NCI-H2171 treated with DMSO at 0.1 percent for 48 hours (cell line): ENCODE results near the gene ORC3.
"Not testable (repeated sequence)": the region's sequence is repeated elsewhere in the genome, so short reads cannot be mapped to it uniquely, and the experiment has no call there.

Source experiments
- DNase-seq: peaks from one replicate; lab custom pipeline; 2025; lab: John Stamatoyannopoulos, UW

The ORC3 gene

DNA sequence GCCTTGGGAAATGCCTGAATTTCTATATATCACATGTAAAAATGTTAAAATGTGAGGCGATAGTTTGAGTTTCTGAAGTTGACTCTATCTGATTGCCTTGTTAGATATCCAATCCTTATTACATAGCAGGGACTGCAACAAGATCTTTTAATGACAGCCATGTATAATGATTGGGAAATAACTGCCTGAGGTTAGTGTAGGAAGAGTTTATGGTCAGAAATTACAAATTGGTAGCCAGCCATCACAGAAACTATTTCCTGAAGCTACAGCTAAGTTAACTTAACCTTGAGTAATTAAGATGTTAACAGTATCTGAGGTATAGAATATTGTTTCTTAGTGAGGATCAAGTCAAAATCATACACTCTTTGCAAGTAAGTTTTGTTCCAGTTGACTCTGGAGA is 71.1 kb downstream of the ORC3 start:
- no peak for DNase-seq

DNA sequence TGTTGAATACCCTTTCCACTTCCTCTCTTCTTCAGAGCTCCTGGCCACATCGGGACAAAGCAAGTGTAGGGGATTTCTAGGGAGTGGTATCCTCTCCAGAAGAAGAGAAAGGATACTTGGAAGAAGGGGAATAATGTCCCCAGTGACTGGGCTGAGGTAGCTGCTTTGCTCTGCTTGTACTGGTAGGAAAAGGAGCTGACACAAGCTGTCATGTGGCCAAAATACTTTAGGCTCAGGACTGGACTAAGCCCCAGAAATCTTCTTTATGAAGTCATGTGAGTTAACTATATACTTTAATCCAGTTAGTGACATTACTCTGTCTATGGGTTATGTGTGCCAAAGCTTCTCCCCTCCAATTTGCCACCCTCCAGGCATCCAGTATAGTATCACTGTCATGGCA is 71.6 kb downstream of the ORC3 start:
- no peak for DNase-seq

DNA sequence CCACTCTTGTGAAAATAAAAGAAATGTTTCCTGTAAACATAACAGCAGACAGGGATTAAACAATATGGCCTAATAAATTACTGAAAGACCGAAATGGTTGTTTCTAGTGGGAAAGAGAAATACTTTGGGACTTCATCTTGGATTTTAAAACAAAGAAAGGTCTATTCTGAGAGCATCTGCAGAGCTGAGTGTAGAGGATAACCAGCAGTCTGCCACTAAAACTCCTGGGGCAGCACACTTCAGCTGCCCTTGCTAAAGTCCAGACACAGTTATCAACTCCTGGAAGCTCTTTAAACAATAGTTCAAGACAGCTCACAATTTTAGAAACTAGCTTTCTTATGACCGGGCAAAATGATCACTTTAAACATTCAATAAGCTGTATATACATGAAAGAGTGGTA is 73.5 kb downstream of the ORC3 start:
- DNase-seq: no peak

DNA sequence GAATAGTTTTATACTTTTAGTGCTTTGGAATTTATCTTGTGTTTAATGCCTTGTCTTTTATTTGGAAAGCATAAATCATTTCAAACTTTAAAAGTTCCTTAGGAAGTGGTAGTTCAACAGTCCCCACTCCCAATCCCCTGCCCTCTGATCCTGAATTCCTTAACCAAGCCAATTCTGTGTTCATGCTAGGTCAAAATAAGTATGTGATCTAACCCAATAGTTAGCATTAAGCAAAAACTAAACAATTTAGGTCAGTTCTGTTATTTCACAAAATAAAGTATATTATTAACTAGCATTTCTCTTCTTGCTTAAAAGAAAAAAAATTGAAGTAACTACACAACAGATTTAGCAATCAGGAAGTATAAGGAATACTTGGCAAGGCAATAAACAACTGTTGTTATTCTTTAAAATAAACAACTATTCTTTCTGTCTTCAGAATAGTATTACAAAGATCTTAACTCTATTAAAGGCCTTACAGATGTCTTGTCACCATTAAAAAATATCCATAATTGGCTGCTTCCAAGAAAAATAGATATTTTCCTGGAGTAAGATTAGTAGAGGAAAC is 75.1 kb downstream of the ORC3 start:
- no peak for DNase-seq

DNA sequence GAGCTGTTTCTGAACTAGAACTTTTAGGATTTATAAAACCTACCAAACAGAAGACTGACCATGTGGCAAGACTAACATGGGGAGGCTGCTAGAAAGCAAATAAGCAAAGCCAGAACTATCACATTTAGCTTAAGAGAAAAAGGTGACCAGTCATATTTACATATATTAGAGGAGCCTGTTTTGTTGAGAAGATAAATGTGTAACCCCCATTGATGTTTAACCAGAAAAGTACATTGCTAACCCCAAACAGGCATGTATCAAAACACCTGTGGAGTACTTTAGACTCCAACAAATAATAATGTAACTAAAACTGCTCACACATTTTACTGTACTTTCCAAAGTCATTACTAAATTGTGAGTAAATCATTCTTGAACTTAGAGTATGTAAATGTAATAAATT is 77.1 kb downstream of the ORC3 start:
- no peak for DNase-seq

DNA sequence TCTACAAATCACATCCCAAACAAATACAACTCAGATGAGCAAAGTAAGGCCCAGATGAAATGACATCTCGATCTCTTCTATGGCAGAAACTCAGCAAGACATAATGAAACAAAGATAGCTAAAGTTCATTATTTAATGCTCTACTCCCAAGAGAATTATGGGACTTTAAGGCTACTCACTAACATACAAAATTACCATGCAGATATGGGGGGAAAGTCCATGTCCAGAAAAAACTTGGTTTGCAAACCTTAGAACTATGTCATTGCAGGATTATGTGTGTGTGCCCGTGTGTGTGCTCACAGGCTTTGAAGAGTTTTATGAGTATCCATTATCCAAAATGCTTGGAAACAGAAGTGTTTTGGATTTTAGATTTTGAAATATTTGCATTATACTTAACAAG is 78.1 kb downstream of the ORC3 start:
- no peak for DNase-seq

DNA sequence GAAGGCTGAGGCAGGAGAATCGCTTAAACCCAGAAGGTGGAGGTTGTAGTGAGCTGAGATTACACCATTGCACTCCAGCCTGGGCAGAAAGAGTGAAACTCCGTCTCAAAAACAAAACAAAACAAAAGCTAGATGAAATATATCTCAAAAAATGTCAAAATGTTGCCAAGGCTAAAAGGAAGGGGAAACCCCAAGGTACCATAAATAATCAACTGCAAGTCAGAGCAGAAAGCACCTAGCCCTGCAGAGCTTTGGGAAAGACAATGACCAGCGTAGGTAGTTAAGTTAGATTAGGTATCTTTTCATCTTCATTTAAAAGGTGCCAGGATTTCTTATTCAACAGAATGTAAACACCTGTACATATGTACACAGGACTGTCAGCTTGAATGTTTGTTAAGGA is 79.1 kb downstream of the ORC3 start:
- no peak for DNase-seq

DNA sequence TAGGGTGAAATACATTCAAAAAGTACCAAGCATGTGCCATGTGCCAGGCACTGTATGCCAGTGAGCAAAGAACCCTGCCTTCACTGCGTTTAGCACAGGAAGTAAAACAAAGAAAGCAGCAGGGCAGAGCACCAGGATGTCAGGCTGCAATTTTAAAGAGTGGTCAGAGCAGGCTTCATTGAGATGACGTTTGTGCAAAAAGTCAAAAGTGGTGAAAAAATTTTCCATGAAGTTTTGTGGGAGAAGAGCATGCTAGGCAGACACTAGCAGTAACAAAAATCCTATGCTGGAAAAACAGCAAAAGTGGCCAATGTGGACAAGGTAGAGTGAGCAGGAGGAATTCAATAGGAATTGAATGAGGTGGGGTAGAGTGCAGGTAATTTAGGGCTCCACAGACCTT is 80.8 kb downstream of the ORC3 start:
- DNase-seq: no peak

DNA sequence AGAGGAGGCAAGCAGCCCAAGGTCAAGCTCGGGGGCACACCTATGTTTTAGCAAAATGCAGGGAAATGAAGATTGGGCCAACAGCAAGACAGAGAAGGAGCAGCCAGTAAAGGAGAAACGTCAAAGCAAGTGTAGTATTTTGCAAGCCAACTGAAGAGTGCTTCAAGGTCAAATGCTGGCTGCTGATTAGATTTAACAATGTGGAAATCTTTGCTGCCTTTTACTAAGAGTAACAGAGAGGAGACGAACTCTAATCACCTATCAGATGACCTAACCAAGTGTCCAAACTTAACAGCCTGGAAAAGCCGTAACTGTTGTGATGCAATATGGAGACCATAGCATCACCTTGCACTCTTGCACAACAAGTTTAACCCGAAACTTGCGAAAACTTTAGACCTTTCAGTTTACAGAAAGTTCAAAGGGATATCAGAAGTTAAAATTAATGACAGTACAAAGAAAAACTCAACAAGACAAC is 81.7 kb downstream of the ORC3 start:
- DNase-seq: no peak

DNA sequence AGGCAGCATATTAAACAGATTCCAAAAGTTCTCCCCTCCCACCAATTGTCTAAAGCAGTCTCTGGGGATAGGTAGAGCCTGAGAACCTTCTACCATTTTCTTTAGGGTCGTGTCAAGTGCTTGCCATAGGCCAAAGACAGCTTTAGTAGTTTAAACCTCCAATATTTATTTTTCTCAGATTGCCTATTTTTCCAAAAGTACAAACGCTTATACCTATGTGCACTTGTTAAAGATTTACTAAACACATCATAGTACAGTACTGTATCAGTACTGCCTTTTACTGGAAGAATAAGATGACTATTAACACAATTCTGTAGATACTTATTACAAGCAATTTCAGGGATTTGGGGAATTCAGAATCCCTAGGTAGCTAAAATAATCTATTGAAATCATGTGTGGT is 82.7 kb downstream of the ORC3 start:
- DNase-seq: no peak

DNA sequence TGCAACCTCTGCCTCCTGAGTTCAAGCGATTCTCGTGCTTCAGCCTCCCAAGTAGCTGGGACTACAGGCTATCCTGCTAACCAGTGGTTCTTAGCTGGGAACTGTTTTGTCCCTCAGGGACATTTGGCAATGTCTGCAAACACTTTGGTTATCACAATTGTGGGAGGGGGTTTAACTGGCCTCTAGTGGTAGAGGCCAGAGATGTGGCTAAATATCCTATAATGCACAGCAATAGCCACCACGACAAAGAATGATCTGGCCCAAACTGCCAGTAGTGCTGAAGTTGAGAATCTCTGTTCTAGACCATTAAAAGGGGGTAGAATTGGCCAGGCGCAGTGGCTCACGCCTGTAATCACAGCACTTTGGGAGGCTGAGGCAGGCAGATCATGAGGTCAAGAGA is 83.3 kb downstream of the ORC3 start:
- DNase-seq: no peak

DNA sequence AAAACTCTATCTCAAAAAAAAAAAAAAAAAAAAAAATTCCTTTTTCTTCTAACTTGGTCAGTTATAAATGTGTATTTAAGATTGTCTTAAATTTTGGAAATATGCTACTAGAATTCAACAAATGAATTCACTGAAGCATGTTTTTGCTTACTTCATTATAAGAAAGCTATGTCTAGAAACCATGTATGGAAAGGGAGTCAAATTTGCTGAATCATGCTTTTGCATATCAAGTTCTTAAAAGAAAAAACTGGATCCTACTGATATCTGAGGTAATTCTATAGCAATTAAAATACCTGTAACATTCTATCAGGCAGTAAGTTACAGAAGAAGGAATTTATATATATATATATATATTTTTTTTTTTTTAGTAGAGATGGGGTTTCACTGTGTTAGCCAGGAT is 84.4 kb downstream of the ORC3 start:
- DNase-seq: no peak

DNA sequence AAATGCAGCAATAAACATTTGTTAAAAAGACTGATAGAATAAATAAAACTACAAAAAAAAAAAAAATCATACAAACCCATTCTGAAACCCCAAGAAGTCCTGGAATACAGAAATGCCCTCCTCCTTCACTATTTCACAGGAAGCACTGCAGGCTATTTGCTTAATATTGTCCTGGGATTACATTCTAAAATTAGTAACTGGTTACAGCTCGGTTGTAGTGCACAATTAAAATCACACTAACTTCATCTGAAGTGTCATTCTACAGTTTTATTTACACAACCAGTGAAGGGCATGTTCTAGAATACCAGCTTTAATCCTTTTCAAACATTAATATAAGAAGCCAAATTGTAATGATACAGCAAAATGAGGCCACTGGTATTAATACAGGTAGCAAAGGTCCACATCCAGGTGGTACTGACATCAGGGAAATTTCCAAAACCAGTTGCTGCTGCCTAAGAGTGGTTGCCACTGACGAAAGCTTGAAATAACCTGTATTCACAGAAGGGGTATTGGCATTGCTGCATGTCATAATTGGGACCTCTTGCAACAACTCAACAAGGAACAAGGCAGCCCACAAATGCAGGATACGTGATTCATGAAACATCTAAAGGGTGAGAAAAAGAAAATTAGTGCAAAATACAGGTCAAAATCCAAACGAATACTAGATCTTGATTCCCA is 85.2 kb downstream of the ORC3 start:
- DNase-seq: no peak

DNA sequence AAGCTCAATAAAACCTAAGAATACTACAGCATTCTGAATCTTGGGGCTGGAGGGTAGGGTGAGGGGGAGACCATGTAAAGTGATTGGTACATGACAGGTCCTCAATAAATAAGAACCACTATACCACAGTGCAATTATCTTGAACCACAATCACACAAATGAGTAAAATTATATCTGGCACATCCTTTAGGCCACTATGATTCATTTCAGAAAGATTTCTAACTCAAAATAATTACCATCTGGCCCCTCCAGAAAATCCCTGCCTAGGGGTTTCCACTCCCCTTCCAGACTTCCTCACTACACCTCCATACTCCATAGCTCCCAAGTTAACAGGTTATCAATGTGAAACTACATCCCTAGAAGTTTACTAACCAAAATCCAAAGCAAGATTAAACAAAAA is 92.4 kb downstream of the ORC3 start:
- no peak for DNase-seq

DNA sequence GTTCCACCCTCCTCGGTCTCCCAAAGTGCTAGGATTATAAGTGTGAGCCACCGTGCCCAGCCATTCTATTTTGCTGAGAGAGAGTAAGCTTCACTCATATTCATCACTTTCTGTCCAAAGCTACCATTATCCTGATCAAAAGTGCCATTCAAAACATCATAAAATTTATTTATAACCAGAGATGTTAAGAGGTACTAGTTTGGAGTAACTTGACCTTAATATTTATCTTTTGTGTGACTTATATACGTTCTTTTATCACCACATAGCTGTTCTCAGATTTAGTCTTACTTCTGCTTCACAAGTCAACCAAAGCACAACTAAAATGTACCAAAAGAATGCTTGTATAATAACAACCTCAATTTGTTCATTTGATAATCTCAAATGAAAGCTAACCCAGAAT is 94.0 kb downstream of the ORC3 start:
- no peak for DNase-seq

DNA sequence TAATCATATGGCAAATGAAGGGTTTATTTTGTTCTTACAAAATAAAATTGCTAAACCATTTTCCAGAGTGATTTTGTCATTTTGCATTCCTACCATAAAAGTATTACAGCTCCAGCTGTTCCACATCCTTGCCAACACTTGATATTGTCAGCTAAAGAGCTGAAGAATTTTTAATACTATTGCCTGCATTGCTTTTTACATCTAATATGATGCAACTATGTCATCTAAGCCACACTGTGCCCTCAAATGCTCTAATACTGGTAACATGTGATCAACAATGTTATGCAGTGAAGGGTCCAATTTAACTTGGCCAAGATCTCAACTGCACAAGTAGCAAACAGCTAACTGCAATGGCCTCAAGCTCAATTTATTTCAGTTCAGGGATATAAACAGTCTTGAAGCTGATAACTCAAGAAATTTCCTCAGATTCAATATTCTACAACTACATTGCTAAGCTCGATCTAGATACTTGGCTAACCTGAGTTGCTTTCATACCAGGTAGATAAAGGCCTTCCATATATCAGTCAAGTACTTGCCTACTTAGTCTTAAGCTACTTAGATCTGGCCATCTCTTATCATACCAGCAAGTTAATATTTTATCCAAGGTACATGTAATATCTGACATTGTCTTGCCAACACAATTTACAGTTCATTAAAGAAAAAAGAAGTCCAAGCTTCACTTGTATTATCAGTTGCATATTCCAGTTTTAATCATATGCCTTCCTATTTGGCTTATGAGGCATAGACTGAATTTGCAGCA is 95.1 kb downstream of the ORC3 start:
- no peak for DNase-seq

DNA sequence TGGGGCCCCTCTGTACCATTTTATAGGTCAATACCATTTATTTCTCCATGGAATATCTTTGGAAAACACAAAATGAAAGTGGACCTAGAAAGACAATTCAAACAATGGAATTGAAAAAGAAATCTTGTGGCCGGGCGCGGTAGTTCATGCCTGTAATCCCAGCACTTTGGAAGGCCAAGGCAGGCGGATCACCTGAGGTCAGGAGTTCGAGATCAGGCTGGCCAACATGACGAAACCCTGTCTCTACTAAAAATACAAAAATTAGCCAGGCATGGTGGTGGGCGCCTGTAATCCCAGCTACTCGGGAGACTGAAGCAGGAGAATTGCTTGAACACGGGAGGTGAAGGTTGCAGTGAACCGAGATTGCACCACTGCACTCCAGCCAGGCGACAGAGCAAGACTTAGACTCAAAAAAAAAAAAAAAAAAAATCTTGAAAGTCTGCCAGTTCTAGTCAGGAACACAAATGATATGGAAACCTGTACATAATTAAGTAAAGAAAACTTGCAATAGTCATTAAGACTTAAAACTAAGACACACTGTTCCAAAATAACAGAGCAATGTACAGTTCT is 96.8 kb downstream of the ORC3 start:
- DNase-seq: peak; percentile 19

DNA sequence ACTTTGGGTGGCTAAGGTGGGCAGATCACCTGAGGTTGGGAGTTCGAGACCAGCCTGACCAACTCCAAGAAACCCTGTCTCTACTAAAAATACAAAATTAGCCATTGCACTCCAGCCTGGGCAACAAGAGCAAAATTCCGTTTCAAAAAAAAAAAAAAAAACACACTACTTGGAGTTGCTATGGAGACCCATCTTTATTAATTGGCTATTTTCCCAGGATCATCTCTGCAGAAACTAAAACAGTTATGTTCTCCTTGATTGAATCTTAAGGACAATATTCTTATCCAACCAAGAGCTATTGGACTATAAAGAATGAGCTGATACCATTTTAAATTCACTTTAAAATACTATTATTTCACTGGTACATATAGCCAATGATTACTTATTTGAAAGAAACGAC is 97.4 kb downstream of the ORC3 start:
- DNase-seq: no peak

DNA sequence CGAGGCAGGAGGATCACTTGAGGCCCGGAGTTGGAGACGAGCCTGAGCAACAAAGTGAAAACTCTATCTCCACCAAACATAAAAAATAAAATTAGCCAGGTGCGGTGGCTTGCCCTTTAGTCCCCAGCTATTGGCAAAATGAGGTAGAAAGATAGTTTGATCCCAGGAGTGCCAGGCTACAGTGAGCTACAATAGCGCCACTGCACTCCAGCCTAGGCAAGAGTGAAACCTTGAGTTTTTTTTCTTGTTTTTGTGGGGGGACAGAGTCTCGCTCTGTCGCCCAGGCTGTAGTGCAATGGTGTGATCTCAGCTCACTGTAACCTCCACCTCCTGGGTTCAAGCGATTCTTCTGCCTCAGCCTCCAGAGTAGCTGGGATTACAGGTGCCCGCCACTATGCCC is 98.0 kb downstream of the ORC3 start:
- not testable (repeated sequence) for DNase-seq

DNA sequence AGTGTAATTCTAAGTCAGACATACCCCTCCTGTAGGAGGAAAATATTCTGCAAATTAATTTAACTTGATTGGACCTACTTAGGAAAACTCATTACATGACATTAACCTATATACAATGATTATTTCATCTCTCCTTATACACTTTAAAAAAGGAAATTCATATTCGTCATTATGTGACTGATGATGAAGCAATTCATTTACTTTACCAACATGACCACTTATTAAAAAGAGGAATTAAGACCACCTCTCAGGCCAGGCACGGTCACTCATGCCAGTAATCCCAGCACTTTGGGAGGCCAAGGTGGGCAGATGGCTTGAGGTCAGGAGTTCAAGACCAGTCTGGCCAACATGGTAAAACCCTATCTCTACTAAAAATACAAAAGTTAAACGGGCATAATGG is 100.5 kb downstream of the ORC3 start:
- no peak for DNase-seq

DNA sequence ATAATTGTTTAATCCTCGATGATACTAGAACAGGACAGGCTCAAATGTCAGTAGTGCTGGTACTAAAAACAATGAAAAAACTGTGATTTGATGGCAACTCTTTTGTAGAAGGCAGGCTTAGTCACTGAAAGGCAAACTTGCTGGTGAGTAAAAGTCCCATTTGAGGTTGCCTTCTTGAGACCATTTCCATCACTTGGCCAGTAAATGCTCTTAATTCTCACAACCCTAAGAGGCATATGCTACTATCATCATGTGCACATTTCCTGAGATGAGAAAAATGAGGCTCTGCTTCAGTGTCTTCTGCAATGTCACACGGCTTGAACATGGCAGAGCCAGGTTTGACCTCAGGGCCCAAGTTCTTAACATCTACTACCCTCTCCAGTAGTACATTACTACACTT is 102.2 kb downstream of the ORC3 start:
- no peak for DNase-seq

DNA sequence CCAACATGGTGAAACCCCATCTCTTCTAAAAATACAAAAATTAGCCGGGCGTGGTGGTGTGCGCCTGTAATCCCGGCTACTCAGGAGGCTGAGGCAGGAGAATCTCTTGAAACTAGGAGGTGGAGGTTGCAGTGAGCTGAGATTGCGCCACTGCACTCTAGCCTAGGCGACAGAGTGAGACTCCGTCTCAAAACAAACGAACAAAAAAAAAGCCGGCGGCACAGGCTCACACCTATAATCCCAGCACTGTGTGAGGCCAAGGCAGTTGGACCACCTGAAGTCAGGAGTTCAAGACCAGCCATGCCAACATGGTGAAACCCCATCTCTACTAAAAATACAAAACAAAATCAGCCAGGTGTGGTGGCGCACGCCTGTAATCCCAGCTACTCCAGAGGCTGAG is 106.9 kb downstream of the ORC3 start:
- not testable (repeated sequence) for DNase-seq
